ENCODE measurements around the gene C12orf42.

Gene C12orf42

GRCh38 chr12:103517161-103517560 is 21.4 kb upstream of the C12orf42 start:
- no peak overlapping the region for H3K4me2 ChIP-seq (ENCODE audit: low read length)
- H3K9ac ChIP-seq (ENCODE audit: low read depth, low read length) = no peak overlapping the region
- no peaks in the 10 kb centered on the region for H3K36me3 ChIP-seq (ENCODE audit: insufficient read depth, low read length)
- no peak overlapping the region for H3K4me3 ChIP-seq (ENCODE audit: low read length)
- no peaks in the 10 kb centered on the region for H3K4me1 ChIP-seq (ENCODE audit: control insufficient read depth, insufficient read depth, low read length)
- H3K9me3 ChIP-seq (replicated peaks; ENCODE audit: low read length) = no peaks in the 10 kb centered on the region
- H3K27me3 ChIP-seq (ENCODE audit: control insufficient read depth, insufficient read depth, low read length) = no peaks in the 10 kb centered on the region

DNA sequence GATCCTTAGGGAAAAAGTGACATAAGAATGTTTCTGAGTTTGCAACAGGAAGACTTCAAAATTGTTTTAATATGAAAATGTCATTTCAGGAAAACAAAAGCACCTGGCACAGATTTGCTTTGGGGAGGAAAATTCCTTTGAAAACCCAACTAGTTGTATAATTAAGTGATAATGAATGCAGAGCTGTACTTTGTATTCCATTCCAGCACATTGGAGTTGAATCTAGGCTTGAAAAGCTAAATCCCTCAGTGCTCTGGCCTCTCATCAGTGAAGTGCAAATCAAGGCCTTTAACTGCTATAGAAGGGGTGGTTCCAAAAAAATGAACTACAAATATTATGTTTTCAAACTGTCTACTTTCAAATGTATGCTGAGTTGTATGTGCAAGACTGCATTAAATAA is 19.6 kb upstream of the C12orf42 start:
- Histone ChIP-seq H3K9ac (ENCODE audit: low read depth, low read length) (no peak overlapping the region), H3K36me3 (ENCODE audit: insufficient read depth, low read length) (no peaks in the 10 kb centered on the region), H3K4me1 (ENCODE audit: control insufficient read depth, insufficient read depth, low read length) (no peaks in the 10 kb centered on the region), H3K9me3 (replicated peaks; ENCODE audit: low read length) (no peaks in the 10 kb centered on the region), H3K4me2 (ENCODE audit: low read length) (no peak overlapping the region), H3K4me3 (ENCODE audit: low read length) (no peak overlapping the region), H3K27me3 (ENCODE audit: control insufficient read depth, insufficient read depth, low read length) (no peaks in the 10 kb centered on the region)

DNA sequence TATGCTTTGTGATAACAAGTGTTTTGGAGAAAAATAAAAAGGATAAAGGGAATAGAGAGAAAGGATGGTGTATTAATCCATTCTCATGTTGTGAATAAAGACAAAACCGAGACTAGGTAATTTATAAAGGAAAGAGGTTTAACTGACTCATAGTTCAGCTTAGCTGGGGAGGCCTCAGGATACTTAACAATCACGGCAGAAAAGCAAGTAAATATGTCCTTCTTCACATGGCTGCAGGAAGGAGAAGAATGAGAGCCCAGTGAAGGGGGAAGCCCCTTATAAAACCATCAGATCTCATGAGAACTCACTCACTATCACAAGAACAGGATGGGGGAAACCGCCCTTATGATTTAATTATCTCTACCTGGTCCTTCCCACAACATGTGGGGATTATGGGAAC is 18.1 kb upstream of the C12orf42 start:
- no peak overlapping the region for H3K4me3 ChIP-seq (ENCODE audit: low read length)

DNA sequence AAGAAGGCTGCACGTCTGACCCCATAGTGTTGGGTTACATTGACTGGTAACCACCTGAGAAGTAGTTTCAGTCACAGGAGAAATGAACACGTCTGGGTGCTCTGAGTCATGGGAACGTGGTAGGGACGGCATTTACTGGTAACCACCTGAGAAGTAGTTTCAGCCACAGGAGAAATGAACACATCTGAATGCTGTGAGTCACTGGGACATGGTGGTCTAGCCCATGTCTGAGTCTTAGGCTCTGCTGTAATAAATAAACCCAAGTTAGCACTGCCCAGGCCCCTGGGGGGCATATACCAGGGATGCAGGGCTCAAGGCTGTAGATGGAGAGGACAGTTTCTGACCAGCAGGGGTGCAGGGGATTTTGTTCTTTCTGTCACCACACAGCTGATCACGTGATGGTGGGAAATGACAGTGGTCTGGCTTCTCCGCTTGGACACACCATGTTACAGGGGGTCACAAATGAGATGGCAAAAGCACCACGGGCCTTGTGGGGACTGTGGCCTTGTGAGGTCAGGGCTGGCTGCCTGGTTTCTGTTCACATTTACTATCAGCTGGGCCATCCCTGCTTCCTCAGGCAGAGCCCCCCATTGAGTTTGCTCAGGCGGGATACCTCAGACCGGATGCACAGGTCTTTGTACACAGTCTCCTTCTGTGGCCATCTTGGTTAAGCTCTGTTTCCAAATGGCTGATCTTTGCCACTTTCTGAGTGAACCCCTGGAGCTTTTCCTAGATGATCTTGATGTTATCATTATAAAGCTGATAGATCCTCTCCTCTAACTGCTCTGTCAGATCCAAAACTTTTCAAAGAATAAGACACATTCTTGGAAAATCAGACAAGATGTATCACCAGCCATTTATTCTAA is 9.8 kb upstream of the C12orf42 start:
- H3K4me2 ChIP-seq (ENCODE audit: low read length) = no peak overlapping the region
- no peak overlapping the region for H3K9ac ChIP-seq (ENCODE audit: low read depth, low read length)
- H3K36me3 ChIP-seq (ENCODE audit: insufficient read depth, low read length) = no peaks in the 10 kb centered on the region
- no peak overlapping the region for H3K4me3 ChIP-seq (ENCODE audit: low read length)
- H3K27me3 ChIP-seq (ENCODE audit: control insufficient read depth, insufficient read depth, low read length) = peaks cover 11% of the 10 kb centered on the region
- no peaks in the 10 kb centered on the region for H3K9me3 ChIP-seq (replicated peaks; ENCODE audit: low read length)
- H3K4me1 ChIP-seq (ENCODE audit: control insufficient read depth, insufficient read depth, low read length) = no peaks in the 10 kb centered on the region

More for the DNA sequence above, 18.1 kb upstream of the C12orf42 start:
- Histone ChIP-seq H3K4me1 (ENCODE audit: control insufficient read depth, insufficient read depth, low read length) (no peaks in the 10 kb centered on the region), H3K4me2 (ENCODE audit: low read length) (no peak overlapping the region), H3K27me3 (ENCODE audit: control insufficient read depth, insufficient read depth, low read length) (peaks cover 3% of the 10 kb centered on the region), H3K9ac (ENCODE audit: low read depth, low read length) (no peak overlapping the region), H3K36me3 (ENCODE audit: insufficient read depth, low read length) (no peaks in the 10 kb centered on the region), H3K9me3 (replicated peaks; ENCODE audit: low read length) (no peaks in the 10 kb centered on the region)

DNA sequence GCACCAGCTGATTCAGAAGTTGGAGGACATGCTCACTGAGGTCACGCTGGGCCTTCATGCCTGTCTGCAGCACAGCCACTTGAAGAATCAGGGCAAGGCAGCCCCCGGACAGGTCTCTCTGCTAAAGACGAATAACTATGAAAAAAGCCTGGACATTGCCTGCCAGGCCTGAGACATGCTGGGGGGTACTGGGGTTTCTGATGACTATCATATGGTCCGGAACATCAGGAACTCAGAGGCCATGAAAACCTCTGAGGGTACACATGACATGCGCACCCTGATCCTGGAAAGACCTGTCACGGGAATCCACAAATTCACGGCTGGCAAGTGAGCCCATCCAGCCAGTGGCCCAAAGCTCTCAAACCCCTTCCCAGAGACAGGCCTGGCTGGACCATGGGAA is 8.8 kb upstream of the C12orf42 start:
- H3K4me1 ChIP-seq (ENCODE audit: control insufficient read depth, insufficient read depth, low read length) = no peaks in the 10 kb centered on the region
- H3K4me2 ChIP-seq (ENCODE audit: low read length) = no peak overlapping the region
- H3K4me3 ChIP-seq (ENCODE audit: low read length) = no peak overlapping the region
- H3K36me3 ChIP-seq (ENCODE audit: insufficient read depth, low read length) = no peaks in the 10 kb centered on the region
- H3K27me3 ChIP-seq (ENCODE audit: control insufficient read depth, insufficient read depth, low read length) = peaks cover 11% of the 10 kb centered on the region
- H3K9me3 ChIP-seq (replicated peaks; ENCODE audit: low read length) = no peaks in the 10 kb centered on the region
- no peak overlapping the region for H3K9ac ChIP-seq (ENCODE audit: low read depth, low read length)

DNA sequence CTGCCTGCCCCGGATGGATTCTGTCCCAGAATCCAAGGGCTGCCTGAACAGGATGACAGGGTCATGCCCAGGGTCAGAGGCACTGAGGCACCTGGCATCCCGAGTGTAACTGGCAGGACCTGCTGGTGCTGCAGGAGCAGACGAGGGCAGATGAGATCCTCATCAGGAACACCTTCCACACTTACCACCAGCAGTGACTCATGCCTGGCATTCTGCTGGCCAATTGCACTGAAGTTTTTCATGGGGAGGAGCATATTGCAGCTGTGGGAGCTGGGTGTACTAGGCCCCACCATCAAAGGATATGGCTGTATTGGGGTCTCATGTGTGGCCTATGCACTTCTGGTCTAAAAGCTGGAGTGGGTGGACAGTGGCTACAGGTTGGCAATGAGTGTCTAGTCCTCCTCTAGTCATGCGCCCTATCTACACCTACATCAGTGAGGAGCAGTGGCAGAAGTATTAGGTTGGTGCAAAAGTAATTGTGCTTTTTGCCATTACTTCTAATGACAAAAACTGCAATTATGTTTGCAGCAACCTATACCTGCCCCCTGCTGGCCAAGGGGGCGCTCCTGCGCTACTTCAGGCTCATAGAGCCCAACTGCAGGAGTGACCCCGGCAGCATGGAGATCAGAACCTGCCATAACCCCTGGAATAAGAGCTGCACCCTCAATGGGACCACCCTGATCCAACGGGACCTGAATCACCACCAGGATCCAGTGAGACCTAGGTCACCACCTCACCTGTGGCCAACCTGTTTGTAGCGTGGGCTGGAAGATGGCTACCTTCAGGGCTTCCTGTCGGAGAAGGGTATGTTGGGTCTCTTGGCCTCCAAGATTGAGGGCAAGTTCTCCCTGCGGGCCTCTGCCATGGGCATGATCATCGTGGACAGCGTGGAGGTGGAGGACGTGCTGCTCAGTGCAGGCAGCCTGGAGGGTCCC is 8.0 kb upstream of the C12orf42 start:
- Histone ChIP-seq H3K36me3 (ENCODE audit: insufficient read depth, low read length) (no peaks in the 10 kb centered on the region), H3K9ac (ENCODE audit: low read depth, low read length) (no peak overlapping the region), H3K4me3 (ENCODE audit: low read length) (no peak overlapping the region), H3K27me3 (ENCODE audit: control insufficient read depth, insufficient read depth, low read length) (peaks cover 11% of the 10 kb centered on the region), H3K9me3 (replicated peaks; ENCODE audit: low read length) (no peaks in the 10 kb centered on the region), H3K4me1 (ENCODE audit: control insufficient read depth, insufficient read depth, low read length) (no peaks in the 10 kb centered on the region), H3K4me2 (ENCODE audit: low read length) (no peak overlapping the region)

- no peak overlapping the region for H3K4me2 ChIP-seq (ENCODE audit: low read length)
- H3K9ac ChIP-seq (ENCODE audit: low read depth, low read length) = no peak overlapping the region
- H3K27me3 ChIP-seq (ENCODE audit: control insufficient read depth, insufficient read depth, low read length) = peaks cover 14% of the 10 kb centered on the region
- no peaks in the 10 kb centered on the region for H3K4me1 ChIP-seq (ENCODE audit: control insufficient read depth, insufficient read depth, low read length)
- H3K9me3 ChIP-seq (replicated peaks; ENCODE audit: low read length) = no peaks in the 10 kb centered on the region
- H3K36me3 ChIP-seq (ENCODE audit: insufficient read depth, low read length) = no peaks in the 10 kb centered on the region
- no peak overlapping the region for H3K4me3 ChIP-seq (ENCODE audit: low read length)
These were observed 5.7 kb upstream of the C12orf42 start for GRCh38 chr12:103501447-103501846.

GRCh38 chr12:103499571-103499970 is 3.8 kb upstream of the C12orf42 start:
- Histone ChIP-seq H3K9ac (ENCODE audit: low read depth, low read length) (no peak overlapping the region), H3K27me3 (ENCODE audit: control insufficient read depth, insufficient read depth, low read length) (peaks cover 28% of the 10 kb centered on the region), H3K9me3 (replicated peaks; ENCODE audit: low read length) (no peaks in the 10 kb centered on the region), H3K4me1 (ENCODE audit: control insufficient read depth, insufficient read depth, low read length) (peaks cover 5% of the 10 kb centered on the region), H3K4me2 (ENCODE audit: low read length) (no peak overlapping the region), H3K36me3 (ENCODE audit: insufficient read depth, low read length) (no peaks in the 10 kb centered on the region), H3K4me3 (ENCODE audit: low read length) (no peak overlapping the region)

- H3K27me3 ChIP-seq (ENCODE audit: control insufficient read depth, insufficient read depth, low read length) = peaks cover 34% of the 10 kb centered on the region
- H3K4me2 ChIP-seq (ENCODE audit: low read length) = no peak overlapping the region
- no peaks in the 10 kb centered on the region for H3K9me3 ChIP-seq (replicated peaks; ENCODE audit: low read length)
- H3K4me1 ChIP-seq (ENCODE audit: control insufficient read depth, insufficient read depth, low read length) = peaks cover 5% of the 10 kb centered on the region
- H3K4me3 ChIP-seq (ENCODE audit: low read length) = no peak overlapping the region
- no peaks in the 10 kb centered on the region for H3K36me3 ChIP-seq (ENCODE audit: insufficient read depth, low read length)
- H3K9ac ChIP-seq (ENCODE audit: low read depth, low read length) = no peak overlapping the region
These were observed 3.2 kb upstream of the C12orf42 start for GRCh38 chr12:103498990-103499389.

DNA sequence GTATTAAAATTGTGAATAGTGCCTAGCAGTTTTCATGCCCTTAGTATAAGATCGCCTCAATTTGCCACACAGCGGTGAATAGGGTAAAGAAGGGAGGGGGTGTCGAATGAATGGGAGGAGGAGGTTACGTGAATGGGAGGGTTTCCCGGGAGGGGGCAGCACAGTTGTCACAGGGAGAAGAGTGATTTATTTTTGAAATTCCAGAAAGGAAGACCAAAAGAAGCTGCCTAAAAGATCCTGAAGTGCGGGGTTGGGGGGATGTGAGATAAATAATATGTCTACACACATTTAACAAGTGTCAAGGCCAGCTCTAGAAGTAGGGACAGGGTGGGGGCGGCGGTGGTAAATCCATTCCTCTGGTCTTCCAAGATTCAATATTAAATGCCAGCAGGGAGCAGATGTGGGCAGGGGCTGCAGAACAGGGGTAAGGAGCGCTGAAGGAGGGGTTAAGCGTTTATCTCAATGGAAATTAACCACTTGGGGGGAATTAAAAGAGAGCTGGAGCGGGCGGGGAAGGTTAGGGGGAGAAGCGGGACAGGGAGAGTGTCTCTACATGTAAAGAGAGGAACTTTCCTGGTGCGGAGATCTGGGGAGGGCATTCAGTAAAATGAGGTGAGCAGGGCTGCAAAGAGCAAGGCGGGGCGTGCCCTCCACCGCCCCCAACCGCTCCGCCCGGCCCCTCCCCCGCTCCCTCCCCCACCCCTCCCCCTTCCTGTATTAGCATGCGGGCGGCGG is 867 bp downstream of the C12orf42 start:
- peak overlapping the region; percentile 51 for H3K4me3 ChIP-seq (ENCODE audit: low read length)
- H3K9me3 ChIP-seq (replicated peaks; ENCODE audit: low read length) = no peaks in the 10 kb centered on the region
- no peak overlapping the region for H3K4me2 ChIP-seq (ENCODE audit: low read length)
- peaks cover 38% of the 10 kb centered on the region for H3K27me3 ChIP-seq (ENCODE audit: control insufficient read depth, insufficient read depth, low read length)
- H3K36me3 ChIP-seq (ENCODE audit: insufficient read depth, low read length) = no peaks in the 10 kb centered on the region
- H3K9ac ChIP-seq (ENCODE audit: low read depth, low read length) = no peak overlapping the region
- H3K4me1 ChIP-seq (ENCODE audit: control insufficient read depth, insufficient read depth, low read length) = peaks cover 5% of the 10 kb centered on the region
